CD8-positive, alpha-beta memory T cell (primary cell): ENCODE data around the gene ATP8A2. TPM values are rescaled to one million over a fixed set of nuclear protein-coding genes. Genes with fewer than 3 reads are reported as not detected.

ENCODE experiments used
- CTCF ChIA-PET: fragments of 350-600 bp; sonication (Branson Sonifier 250); formaldehyde crosslinking; loops from one replicate; lab custom pipeline; 2021; ENCODE audit warnings: antibody characterized with exemption; lab: Charles Lee
- POLR2A ChIA-PET: fragments of 350-600 bp; sonication (Branson Sonifier 250); formaldehyde crosslinking; loops from one replicate; lab custom pipeline; 2021; ENCODE audit warnings: antibody characterized with exemption; lab: Charles Lee
- DNase-seq, 5 donors: peaks; one replicate each; pipeline versions ENCODE4 v3.0.0 to v3.0.0-alpha.2; 2020 to 2022; ENCODE audit warnings: mixed read lengths in 1 of 5
- H3K27ac ChIP-seq: one replicate; pipeline ENCODE4 v1.7.0; 2013; ENCODE audit warnings: low read depth, mild to moderate bottlenecking, low read length, moderate library complexity
- H3K27me3 ChIP-seq: 2 replicates; pipeline ENCODE4 v1.7.0; 2013; ENCODE audit warnings: low read length, mild to moderate bottlenecking; ENCODE audit not compliant: insufficient read depth, poor library complexity, severe bottlenecking
- H3K36me3 ChIP-seq: 2 replicates; pipeline ENCODE4 v1.7.0; 2013; ENCODE audit warnings: mild to moderate bottlenecking, low read length, moderate library complexity; ENCODE audit not compliant: insufficient read depth
- H3K4me1 ChIP-seq: 2 replicates; pipeline ENCODE4 v1.7.0; 2013; ENCODE audit warnings: mild to moderate bottlenecking, low read length, moderate library complexity; ENCODE audit not compliant: insufficient read depth
- H3K4me3 ChIP-seq: 2 replicates; pipeline ENCODE4 v1.7.0; 2013; ENCODE audit warnings: mild to moderate bottlenecking, low read length
- H3K9me3 ChIP-seq: 2 replicates; pipeline ENCODE4 v1.7.0; 2013; ENCODE audit warnings: mild to moderate bottlenecking, low read length
- H3K27ac Mint-ChIP-seq, 8 donors: one replicate each; pipeline ENCODE4 v1.8.0; 2020 to 2021; ENCODE audit warnings: mixed read lengths in 8 of 8, mild to moderate bottlenecking in 6 of 8, inconsistent platforms in 3 of 8, moderate library complexity in 3 of 8
- H3K27me3 Mint-ChIP-seq, 2 donors: one replicate each; pipeline ENCODE4 v1.8.0; 2020 to 2021; ENCODE audit warnings: mixed read lengths in 2 of 2, mild to moderate bottlenecking in 1 of 2, moderate library complexity in 1 of 2
- H3K36me3 Mint-ChIP-seq, 3 donors: one replicate each; pipeline ENCODE4 v1.8.0; 2020 to 2021; ENCODE audit warnings: mixed read lengths in 3 of 3, inconsistent platforms in 1 of 3, mild to moderate bottlenecking in 1 of 3
- H3K4me1 Mint-ChIP-seq, 3 donors: one replicate each; pipeline ENCODE4 v1.8.0; 2020 to 2021; ENCODE audit warnings: mixed read lengths in 3 of 3, inconsistent platforms in 1 of 3, mild to moderate bottlenecking in 1 of 3
- H3K4me3 Mint-ChIP-seq, 7 donors: one replicate each; pipeline ENCODE4 v1.8.0; 2020 to 2021; ENCODE audit warnings: mixed read lengths in 7 of 7, mild to moderate bottlenecking in 6 of 7, moderate library complexity in 4 of 7, inconsistent platforms in 2 of 7
- H3K9me3 Mint-ChIP-seq, 5 donors: one replicate each; pipeline ENCODE4 v1.8.0; 2020 to 2022; ENCODE audit warnings: mixed read lengths in 5 of 5, mild to moderate bottlenecking in 3 of 5, moderate library complexity in 2 of 5, inconsistent platforms in 1 of 5
- polyA plus RNA-seq: library from polyadenylated mRNA; unstranded; fragments of 300-500 nt; fragmentation: Illumina TruSeq; gene quantifications from one replicate; pipeline ENCODE4 v1.2.3, GENCODE V29; 2021
- total RNA-seq, 2 experiments: library from RNA; stranded (reverse); gene quantifications; one replicate each; pipeline ENCODE4 v1.2.3, GENCODE V29; 2021

Gene ATP8A2
- total and polyA plus RNA-seq, 3 experiments from 2014 or later = 0.26 to 0.63 (median 0.58) TPM

DNA sequence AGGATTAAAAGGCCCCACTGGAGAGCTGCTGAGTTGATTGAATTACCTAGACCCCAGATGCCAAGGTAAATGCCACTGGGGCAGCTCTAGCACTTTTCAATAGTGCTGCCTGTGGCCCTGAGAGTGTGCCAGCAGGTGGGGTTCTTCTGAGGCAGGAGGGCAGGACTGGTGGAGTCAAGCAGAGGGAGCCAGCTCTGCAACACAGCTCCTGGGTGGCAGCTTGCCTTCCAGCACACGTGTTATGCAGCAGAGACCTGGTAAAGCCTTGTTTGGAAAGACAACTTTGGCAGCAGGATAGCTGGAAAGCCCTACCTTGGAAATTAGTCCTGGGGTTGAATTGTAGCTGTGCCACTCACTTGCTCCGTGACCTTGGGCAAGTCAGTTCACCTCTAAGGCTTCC lies 306.6 kb downstream of the ATP8A2 start:
- no peaks in the 10 kb centered on the region for H3K4me1 Mint-ChIP-seq
- POLR2A ChIA-PET = no interaction called here
- Histone ChIP-seq H3K9me3 (no peaks in the 10 kb centered on the region), H3K4me3 (no peak overlapping the region), H3K27ac (no peak overlapping the region), H3K36me3 (no peaks in the 10 kb centered on the region), H3K27me3 (no peaks in the 10 kb centered on the region), H3K4me1 (no peaks in the 10 kb centered on the region)
- no peak overlapping the region for H3K27ac Mint-ChIP-seq
- CTCF ChIA-PET = interaction anchor here (0.7 kb wide), 1 partner anchor 47 kb away, joined by 3 read pairs; no protein-coding TSS in a partner anchor
- H3K36me3 Mint-ChIP-seq = no peaks in the 10 kb centered on the region
- H3K27me3 Mint-ChIP-seq = peaks cover 0 to 6% of the 10 kb centered on the region in 2 donors
- H3K4me3 Mint-ChIP-seq = no peak overlapping the region
- peak in 1 of 5 donors; percentile 2 for DNase-seq
- no peaks in the 10 kb centered on the region for H3K9me3 Mint-ChIP-seq

DNA sequence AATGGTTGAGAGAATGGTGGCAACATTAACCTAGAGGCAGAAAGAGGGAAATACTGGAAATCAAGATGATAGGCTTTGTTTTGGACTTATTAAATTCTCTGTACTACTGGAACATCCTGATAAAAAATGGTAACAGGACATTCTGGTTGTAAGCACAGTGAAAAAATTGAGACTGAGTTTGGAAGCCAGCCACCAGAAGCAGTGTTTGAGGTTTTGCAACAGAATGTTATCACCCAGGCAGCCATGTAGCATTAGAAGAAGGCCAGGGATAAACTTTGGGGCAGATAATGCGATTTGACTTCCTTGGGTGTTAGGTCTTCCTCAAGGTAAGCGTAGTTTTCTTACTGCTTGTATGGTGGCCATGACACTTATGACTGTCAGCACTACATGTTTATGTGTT lies 307.4 kb downstream of the ATP8A2 start:
- no peaks in the 10 kb centered on the region for H3K36me3 ChIP-seq
- H3K4me3 Mint-ChIP-seq = no peak overlapping the region
- POLR2A ChIA-PET = no interaction called here

DNA sequence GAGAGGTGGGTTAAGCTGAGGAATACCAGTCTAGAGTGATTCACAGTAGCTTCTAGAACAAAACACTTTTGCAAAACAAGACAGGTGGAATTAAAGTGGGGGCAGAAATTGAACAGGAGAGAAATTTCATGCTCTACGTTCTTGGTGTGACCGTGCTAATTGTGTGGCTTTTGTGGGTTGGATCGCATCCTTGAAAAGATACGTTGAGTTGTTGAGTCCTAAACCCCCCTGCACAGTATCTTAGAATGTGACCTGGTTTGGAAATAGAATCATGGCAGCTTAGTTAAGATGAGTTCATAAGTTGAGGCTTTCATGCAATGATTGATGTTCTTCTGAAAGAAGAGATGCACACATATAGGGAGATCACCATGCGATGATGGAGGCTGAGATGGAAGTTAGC lies 308.2 kb downstream of the ATP8A2 start:
- Mint-ChIP-seq H3K9me3 (no peaks in the 10 kb centered on the region), H3K36me3 (no peaks in the 10 kb centered on the region), H3K4me1 (no peaks in the 10 kb centered on the region), H3K27ac (no peak overlapping the region), H3K27me3 (peaks cover 0 to 3% of the 10 kb centered on the region in 2 donors), H3K4me3 (no peak overlapping the region)
- Histone ChIP-seq H3K4me1 (no peaks in the 10 kb centered on the region), H3K4me3 (no peak overlapping the region), H3K36me3 (no peaks in the 10 kb centered on the region), H3K27ac (no peak overlapping the region), H3K9me3 (no peaks in the 10 kb centered on the region), H3K27me3 (no peaks in the 10 kb centered on the region)
- DNase-seq = no peak
- ChIA-PET CTCF (no interaction called here), POLR2A (no interaction called here)

More for the DNA sequence above, 307.4 kb downstream of the ATP8A2 start:
- Histone ChIP-seq H3K27me3 (no peaks in the 10 kb centered on the region), H3K9me3 (no peaks in the 10 kb centered on the region), H3K4me3 (no peak overlapping the region), H3K4me1 (no peaks in the 10 kb centered on the region), H3K27ac (no peak overlapping the region)
- Mint-ChIP-seq H3K4me1 (no peaks in the 10 kb centered on the region), H3K27ac (no peak overlapping the region), H3K27me3 (peaks cover 0 to 4% of the 10 kb centered on the region in 2 donors), H3K9me3 (no peaks in the 10 kb centered on the region), H3K36me3 (no peaks in the 10 kb centered on the region)
- DNase-seq = no peak
- CTCF ChIA-PET = no interaction called here

DNA sequence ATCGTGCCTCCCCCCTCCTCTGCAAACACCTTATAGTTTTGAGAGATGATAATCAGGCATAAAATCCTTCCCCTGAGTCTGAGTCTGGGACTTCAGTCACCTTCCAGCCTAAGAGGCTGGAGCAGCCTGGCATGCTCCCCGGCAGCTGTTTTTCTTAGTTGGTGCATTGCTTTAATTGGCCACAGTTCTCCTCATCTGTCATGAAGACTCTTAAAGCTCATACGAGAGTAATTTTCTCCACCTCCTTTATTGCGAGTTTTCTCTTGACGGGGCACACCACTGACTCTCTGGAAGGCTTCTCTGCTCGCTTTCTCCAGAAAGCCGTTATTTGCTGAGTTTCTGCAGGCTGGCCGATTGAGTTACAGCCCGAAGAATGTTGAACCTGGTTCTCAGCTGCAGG lies 310.5 kb downstream of the ATP8A2 start:
- Histone ChIP-seq H3K27me3 (no peaks in the 10 kb centered on the region), H3K9me3 (no peaks in the 10 kb centered on the region), H3K27ac (no peak overlapping the region), H3K4me3 (no peak overlapping the region), H3K4me1 (no peaks in the 10 kb centered on the region), H3K36me3 (no peaks in the 10 kb centered on the region)
- peaks cover 0 to 3% of the 10 kb centered on the region in 2 donors for H3K27me3 Mint-ChIP-seq
- no peaks in the 10 kb centered on the region for H3K36me3 Mint-ChIP-seq
- no peak overlapping the region for H3K27ac Mint-ChIP-seq
- H3K9me3 Mint-ChIP-seq = peaks cover 0 to 3% (median 0%) of the 10 kb centered on the region in 5 donors
- ChIA-PET CTCF (no interaction called here), POLR2A (no interaction called here)
- H3K4me1 Mint-ChIP-seq = no peaks in the 10 kb centered on the region
- H3K4me3 Mint-ChIP-seq = no peak overlapping the region
- no peak for DNase-seq

DNA sequence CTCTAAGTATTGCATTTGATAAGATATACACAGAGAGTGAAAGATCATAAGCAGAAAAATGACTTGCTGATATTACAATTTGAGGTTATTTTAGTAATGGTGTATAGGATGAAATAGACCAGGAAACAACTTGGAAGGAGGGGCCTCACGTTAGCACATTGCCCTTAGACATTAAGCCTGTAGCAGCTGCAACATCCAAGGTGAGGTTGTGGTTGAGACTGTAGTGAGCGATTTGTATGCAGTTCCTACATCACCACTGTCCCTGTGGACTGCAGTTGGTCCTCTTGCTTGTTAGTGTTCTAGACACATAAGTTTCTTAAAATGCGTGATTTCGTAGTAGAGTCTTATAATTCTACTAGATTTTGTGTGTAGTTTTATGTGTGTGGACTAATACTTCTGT lies 311.3 kb downstream of the ATP8A2 start:
- no peaks in the 10 kb centered on the region for H3K27me3 ChIP-seq
- Mint-ChIP-seq H3K4me1 (no peaks in the 10 kb centered on the region), H3K27me3 (peaks cover 0 to 3% of the 10 kb centered on the region in 2 donors), H3K4me3 (no peak overlapping the region), H3K9me3 (peaks cover 0 to 3% (median 0%) of the 10 kb centered on the region in 5 donors), H3K36me3 (no peaks in the 10 kb centered on the region), H3K27ac (no peak overlapping the region)
- H3K36me3 ChIP-seq = no peaks in the 10 kb centered on the region
- ChIA-PET CTCF (no interaction called here), POLR2A (no interaction called here)
- DNase-seq = no peak
- H3K4me3 ChIP-seq = no peak overlapping the region
- H3K9me3 ChIP-seq = no peaks in the 10 kb centered on the region
- no peaks in the 10 kb centered on the region for H3K4me1 ChIP-seq
- H3K27ac ChIP-seq = no peak overlapping the region

DNA sequence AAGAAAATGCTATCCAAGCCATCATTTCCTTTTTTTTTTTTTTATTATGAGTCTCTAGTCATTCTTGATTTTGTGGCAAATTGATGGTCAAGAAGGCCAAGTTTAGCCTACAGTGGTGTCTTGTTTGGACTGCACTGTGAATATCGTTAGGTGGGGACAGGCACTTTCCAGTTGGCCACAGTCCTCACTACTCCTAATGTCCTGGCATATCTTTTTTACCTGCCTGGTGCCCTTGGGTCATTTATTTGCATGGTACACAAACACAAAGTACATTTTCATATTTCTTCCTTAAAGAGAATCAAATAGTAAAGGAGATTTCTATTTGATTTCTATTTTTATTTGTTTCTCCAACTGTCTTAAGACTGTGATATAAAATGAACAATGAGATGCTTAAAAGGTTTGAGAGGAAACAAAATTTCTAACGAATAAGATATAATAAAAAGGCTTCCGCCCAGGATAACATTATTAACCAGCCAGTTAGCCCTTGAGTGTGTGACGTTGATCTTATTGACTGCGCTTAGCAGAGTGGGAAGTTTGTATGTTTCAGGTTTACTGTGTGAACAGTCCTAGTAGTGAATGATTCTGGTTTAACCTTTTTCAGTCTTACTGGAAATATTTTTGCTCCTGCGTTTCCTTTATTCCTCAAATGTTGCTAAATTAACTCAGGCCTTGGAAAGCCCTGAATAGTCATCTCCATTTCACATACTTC lies 312.0 kb downstream of the ATP8A2 start:
- Mint-ChIP-seq H3K4me1 (no peaks in the 10 kb centered on the region), H3K27me3 (peaks cover 0 to 3% of the 10 kb centered on the region in 2 donors), H3K4me3 (no peak overlapping the region), H3K27ac (no peak overlapping the region), H3K36me3 (no peaks in the 10 kb centered on the region), H3K9me3 (peaks cover 0 to 3% (median 0%) of the 10 kb centered on the region in 5 donors)
- H3K36me3 ChIP-seq = no peaks in the 10 kb centered on the region
- no peak overlapping the region for H3K27ac ChIP-seq
- H3K4me3 ChIP-seq = no peak overlapping the region
- no peaks in the 10 kb centered on the region for H3K27me3 ChIP-seq
- H3K9me3 ChIP-seq = no peaks in the 10 kb centered on the region
- DNase-seq = no peak
- POLR2A ChIA-PET = no interaction called here
- no peaks in the 10 kb centered on the region for H3K4me1 ChIP-seq
- CTCF ChIA-PET = no interaction called here

DNA sequence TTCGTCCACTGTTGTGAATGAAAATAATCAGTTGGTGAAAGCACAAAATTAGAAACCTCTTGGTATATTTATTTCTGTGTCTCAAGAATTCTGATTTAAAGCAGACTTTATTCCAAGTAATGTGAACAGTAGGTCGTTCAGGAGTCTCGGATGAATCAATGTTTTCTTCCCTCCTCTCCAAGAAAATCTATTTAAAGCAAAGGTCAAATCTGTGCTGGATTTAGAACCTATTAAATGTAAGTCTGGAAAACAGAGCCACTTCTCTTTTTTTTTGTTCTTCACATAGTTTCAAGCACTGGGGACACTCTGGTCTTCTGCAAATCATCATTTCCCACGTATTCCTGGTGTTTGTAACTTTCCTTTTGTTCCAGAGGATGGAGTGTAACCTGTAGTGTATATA lies 312.7 kb downstream of the ATP8A2 start:
- no peaks in the 10 kb centered on the region for H3K36me3 ChIP-seq
- ChIA-PET POLR2A (no interaction called here), CTCF (no interaction called here)
- Mint-ChIP-seq H3K36me3 (no peaks in the 10 kb centered on the region), H3K27ac (no peak overlapping the region), H3K27me3 (peaks cover 0 to 3% of the 10 kb centered on the region in 2 donors), H3K9me3 (peaks cover 0 to 3% (median 0%) of the 10 kb centered on the region in 5 donors), H3K4me3 (no peak overlapping the region), H3K4me1 (no peaks in the 10 kb centered on the region)
- H3K4me1 ChIP-seq = no peaks in the 10 kb centered on the region
- no peak overlapping the region for H3K4me3 ChIP-seq
- no peaks in the 10 kb centered on the region for H3K9me3 ChIP-seq
- no peaks in the 10 kb centered on the region for H3K27me3 ChIP-seq
- DNase-seq = no peak
- no peak overlapping the region for H3K27ac ChIP-seq

DNA sequence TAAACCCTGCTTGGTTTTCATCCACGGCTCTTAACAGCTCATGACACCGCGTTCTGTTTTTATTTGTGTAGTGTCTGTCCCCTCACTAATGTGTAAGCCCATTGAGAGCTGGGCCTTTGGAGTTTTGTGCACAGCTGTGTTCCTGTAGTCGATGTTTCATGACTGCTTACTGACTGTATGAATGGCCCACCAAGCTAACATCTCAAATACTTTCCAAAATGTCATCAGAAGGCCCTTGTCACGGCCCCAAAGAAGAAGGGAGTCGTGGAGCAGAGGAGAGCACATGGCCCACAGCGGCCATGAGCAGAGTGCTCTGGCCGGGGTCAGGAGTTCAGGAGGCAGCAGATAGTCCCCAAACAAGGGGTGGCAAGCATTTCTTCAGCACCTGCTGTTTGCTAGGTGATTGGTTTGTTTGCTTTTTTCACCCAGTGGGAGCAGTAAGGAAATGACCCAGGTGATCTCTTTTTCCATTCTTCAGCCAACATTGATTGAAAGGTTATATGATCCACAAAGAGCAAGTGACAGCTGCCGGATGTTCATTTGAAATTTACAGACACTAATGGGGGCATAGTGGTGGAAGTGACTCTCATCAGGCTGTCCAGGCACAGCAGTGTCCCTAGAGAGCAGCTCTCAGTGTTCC lies 315.2 kb downstream of the ATP8A2 start:
- peaks cover 7 to 13% of the 10 kb centered on the region in 2 donors for H3K27me3 Mint-ChIP-seq
- H3K9me3 Mint-ChIP-seq = peaks cover 0 to 3% (median 0%) of the 10 kb centered on the region in 5 donors
- Histone ChIP-seq H3K4me1 (no peaks in the 10 kb centered on the region), H3K36me3 (no peaks in the 10 kb centered on the region), H3K4me3 (no peak overlapping the region), H3K27ac (no peak overlapping the region), H3K9me3 (no peaks in the 10 kb centered on the region), H3K27me3 (no peaks in the 10 kb centered on the region)
- CTCF ChIA-PET = no interaction called here
- no peak for DNase-seq
- no peaks in the 10 kb centered on the region for H3K36me3 Mint-ChIP-seq
- H3K4me3 Mint-ChIP-seq = no peak overlapping the region
- POLR2A ChIA-PET = no interaction called here
- H3K4me1 Mint-ChIP-seq = no peaks in the 10 kb centered on the region
- H3K27ac Mint-ChIP-seq = no peak overlapping the region
